ENCODE results near the gene VPS41. TPM values are rescaled to one million over a fixed set of nuclear protein-coding genes. Genes with fewer than 3 reads are reported as not detected.
A peak's percentile ranks its signal among the peaks of the same experiment; 100 is the strongest.
"Not testable (repeated sequence)": the region's sequence is repeated elsewhere in the genome, so short reads cannot be mapped to it uniquely, and the experiment has no call there.

VPS41 gene
- 10 to 100 TPM; 66.5 to 87.7 (median 80.1) TPM for polyA plus RNA-seq (ENCODE audit: insufficient read length in 4 of 4)

DNA sequence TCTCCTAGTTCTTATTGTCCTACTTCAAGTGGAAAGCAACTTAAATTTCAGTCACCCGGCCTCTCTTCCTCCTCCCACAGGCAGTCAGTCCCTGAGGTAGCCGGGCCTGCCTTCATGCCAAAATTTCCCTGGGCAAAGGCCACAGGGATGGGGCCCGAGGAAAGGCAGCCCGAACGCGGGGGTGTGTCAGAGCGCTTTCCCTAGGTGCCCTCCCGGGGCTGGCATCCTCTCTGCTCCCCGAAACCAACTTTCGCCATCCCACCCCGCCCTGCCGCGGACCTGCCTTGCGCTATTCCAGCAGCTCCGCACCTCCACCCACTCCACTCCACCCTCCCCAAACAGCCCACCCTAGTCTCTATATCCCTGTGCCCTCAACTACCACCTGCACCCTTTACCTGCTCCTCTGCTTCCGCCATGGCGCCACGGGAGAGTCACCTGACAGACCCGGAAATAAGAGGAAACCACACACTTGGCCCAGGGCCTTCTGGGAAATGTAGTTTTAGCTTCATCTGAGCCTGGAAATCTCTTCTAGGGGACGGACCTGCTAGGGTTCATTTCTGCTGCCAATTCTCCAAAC is at the start of gene VPS41:
VPS41 (minus strand) TSS at position 433 of the 577 bp plus-strand sequence; CDS start at position 416, 17 bp downstream.
- peak; percentile 41 to 68 (median 60) for DNase-seq (ENCODE audit: low read depth in 4 of 4, low spot score in 3 of 4)

DNA sequence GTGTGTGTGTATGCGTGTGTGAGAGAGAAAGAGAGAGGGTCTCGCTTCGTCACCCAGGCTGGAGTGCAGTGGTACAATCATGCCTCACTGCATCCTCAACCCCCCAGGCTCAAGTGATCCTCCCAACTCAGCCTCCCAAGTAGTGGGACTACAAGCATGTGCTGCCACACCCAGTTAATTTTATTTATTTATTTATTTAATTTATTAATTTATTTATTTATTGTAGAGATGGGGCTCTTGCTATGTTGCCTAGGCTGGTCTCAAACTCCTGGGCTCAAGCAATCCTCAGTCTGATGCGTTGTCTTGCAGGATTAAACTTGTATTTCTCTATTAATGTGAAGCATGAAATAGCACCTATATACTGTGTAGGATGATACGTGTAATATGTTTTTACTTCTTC is 46.9 kb upstream of the VPS41 start:
- DNase-seq (ENCODE audit: low read depth in 4 of 4, low spot score in 3 of 4), result no peak

DNA sequence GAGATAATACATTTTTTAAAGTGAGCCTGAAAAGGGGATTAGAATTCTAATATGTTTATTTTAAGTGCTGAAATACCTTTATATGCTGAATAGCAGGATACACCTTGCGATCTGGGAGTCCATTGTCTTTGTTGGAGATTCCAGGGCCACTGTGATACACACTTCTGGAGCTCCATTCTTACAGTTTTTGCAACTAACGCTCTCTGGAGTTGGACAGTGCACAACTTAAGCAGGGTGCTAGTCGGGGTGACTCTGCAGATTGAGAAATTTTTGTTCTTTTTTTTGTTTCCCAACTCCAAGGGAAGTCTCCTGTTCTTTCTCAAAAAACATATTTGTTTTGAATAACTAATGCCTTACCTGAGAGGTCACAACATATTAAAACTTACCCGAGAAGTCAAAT is 45.0 kb upstream of the VPS41 start:
- no peak for DNase-seq (ENCODE audit: low read depth in 4 of 4, low spot score in 3 of 4)

DNA sequence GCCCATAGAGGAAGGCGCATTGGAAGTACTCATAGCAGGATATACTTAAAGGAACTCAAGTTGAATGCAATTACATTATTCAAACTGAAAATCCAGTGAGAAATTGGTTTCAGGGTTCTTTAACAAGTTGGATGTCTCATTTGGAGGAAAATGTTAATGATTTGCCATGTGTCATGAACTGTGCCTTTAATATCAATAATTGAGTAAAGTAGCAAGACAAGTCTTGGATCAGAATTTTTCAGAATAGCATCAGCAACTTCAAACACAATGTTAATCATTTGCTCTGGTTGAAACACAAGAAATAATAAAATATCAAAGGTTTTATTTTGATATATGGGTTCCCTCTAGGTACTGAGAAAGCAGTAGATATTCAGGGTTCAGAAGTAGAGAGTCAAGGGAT is 44.2 kb upstream of the VPS41 start:
- no peak for DNase-seq (ENCODE audit: low read depth in 4 of 4, low spot score in 3 of 4)

DNA sequence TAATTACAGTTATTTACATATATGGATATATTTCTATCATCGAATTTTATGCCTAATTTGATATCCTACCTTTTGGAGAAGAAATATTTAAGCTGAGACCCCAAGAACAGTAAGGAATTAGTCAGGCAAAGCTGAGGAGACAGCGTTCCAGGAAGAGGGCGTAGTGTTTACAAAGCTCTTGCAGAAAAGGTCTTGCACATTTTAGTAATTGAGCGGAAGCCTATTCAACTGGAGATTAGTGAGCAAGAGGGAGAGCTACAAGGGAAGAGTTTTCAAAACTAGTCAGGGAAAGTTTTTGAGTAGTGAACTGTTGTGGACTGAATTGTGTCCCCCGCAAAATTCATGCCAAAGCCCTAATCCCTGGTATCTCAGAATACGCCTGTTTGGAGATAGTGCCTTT is 42.2 kb upstream of the VPS41 start:
- no peak for DNase-seq (ENCODE audit: low read depth in 4 of 4, low spot score in 3 of 4)

DNA sequence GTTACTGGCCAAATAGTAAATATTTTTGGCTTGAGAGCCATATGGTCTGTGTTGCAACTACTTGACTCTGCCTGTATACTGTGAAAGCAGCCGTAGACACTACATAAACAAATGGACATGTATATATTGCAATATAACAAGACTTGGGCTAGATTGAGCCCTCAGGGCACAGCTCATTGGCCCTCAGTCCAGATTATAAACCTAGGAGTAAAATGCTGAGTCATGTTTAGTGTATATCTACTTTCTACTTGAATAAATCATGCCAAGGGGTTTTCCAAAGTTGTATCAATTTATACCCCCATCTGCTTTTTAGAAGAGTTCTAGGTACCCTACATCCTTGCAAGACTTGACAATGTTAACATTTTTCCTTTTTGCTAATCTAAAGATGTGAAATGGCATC is 41.3 kb upstream of the VPS41 start:
- no peak for DNase-seq (ENCODE audit: low read depth in 4 of 4, low spot score in 3 of 4)

DNA sequence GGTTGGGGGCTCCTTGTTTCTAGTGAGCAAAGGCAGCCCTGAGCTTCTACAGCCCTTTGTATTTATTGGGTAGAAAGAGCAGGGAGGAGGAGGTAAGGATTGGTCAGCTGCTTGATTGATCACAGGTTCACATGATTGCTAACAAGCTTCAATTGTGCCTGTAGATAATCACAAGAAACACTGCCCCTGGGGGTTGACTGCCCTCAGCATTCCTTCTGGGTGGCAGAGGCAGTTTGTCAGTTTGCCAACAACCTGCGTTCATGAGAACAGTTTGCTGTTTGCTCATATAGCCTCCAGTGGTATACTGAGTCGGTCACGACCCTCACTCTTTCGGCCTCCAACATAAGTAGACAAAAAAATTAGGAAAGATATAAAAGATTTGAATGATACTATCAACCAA is 38.5 kb upstream of the VPS41 start:
- not testable (repeated sequence) for DNase-seq (ENCODE audit: low read depth in 4 of 4, low spot score in 3 of 4)

DNA sequence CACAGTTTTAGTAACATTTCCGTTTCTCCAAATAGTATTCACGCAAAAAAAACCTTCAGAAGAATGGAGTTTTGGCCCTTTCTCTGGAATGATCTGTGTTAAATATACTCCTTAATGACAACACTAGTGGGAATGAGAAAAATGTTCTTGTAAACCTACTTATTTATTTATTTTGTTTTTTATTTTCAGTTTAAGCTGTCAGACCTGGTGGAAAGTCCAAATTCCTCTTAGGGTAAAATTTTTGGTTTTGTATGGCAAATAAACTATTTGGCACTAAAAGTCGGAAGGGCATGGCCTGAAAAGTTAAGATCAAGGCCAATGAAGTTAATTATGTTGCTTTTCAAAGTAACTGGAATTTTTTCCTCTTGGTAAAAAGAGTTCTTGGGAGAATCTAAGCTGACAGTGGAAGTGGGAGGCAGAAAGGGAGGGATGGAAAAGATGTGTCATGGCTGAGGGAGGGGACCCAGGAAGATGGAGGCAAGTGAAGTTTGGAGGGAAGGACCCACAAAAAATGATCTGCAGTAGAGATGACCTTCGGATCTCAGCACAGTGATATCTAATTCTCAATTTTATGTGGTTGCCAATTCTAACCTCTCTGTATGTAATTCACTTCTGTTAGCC is 33.5 kb upstream of the VPS41 start:
- no peak for DNase-seq (ENCODE audit: low read depth in 4 of 4, low spot score in 3 of 4)

DNA sequence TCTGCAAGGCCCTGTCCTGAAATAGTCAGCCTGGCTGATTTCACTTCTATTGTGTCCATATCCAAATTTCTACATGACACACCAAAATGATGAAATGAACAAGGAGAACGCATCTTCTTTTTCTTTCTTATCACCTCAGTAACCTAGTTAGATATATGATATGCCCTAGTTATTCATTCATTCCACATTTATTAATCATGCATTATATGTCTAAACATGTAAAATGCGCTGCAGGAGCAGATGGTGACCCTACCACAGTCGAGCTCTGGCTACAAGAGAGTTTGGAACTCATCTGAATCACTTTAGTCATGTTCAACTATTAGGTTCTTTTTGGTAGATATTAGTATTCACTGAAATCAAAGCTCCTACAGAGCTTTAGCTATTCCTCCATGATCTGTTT is 31.8 kb upstream of the VPS41 start:
- DNase-seq (ENCODE audit: low read depth in 4 of 4, low spot score in 3 of 4), result no peak

DNA sequence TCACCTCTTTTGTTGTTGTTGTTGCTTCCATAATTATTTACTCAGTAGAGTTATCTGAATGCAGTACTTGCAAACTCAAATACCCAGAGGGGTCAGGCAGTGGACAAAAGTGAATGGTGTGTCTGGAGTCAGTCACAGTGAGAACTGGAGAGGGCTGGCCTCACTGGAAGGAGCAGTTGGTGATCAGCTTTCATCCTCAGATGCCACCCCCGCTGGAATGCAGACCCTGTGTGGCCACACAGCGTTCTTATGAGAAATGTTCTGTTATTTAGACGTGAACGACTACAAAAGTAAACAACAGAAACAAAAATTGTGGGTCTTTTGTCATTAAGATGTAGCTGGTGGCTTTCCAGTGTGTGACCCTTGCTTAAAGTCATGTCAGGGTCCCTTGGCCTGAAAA is 29.6 kb upstream of the VPS41 start:
- DNase-seq (ENCODE audit: low read depth in 4 of 4, low spot score in 3 of 4), result no peak

DNA sequence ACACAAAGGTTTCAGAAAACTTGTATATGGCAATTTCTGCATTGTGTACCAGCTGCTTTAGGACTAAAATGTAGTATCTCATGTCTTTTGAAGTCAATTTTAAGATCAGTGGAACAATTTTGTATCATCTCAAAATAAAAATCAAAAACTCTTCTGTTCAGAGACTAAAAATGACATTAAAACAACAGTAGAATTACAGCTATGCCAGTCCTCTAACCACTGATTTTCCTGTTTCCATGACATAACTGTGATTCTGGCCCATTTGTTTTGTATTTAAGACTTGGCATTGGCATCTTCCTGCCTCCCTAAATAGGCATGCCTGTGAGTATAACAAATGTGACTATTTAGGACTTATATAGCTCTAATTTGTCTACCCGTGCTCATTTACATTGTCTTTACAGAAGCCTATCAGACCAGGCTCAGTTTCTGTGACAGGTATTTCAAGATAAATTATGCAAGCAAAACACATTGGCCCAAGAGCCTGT is 29.1 kb upstream of the VPS41 start:
- no peak for DNase-seq (ENCODE audit: low read depth in 4 of 4, low spot score in 3 of 4)

DNA sequence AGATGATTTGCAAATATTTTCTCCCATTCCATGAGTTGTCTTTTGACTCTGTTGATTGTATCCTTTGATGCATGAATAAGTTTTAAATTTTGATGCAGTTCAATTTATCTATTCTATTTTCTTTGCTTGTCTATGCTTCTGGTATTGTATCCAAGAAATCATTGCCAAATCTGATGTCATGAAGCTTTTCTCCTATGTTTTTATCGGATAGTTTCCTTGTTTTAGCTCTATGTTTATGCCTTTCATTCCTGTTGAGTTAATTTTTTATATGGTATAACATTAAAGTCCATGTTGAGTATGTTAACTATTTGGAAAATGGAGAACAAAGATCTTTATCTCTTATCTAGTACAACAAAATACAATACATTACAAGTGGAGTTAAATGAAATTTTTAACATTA is 27.6 kb upstream of the VPS41 start:
- DNase-seq (ENCODE audit: low read depth in 4 of 4, low spot score in 3 of 4), result no peak

DNA sequence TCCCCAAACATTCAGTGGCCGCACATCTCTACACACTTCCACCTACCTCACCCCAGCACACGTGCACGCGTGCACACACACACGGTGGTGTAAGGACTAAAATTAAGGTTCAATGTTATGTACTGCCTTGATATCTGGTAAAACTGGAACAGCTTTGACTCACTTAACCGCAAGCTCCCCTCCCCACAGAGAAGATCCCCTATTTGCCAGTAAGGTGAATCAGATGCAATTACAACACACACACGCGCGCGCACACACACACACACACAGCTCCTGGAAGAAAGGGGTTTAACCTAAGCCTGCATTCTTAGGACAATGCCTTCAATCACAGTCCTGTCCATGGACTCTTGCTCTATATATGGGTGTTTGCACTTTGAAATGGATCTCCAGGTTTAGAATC is 25.5 kb upstream of the VPS41 start:
- no peak for DNase-seq (ENCODE audit: low read depth in 4 of 4, low spot score in 3 of 4)

DNA sequence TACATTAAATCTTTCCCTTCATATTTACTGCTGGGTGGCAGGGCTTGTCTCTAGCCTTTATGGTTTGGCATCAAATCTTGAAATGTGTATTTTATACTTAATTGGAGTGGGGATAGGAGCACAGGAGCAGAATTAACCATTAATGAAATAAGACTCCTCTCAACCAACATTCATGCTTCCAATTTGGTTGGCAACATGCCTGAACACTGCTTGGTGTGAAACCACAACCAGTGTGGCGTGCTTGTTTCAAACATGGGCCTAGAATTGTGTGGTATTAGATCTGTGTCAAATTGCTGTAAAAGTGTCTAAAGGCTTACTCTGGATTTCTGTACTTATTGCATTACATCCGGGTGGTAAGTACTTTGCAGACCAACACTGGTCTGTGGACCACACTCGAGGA is 25.1 kb upstream of the VPS41 start:
- no peak for DNase-seq (ENCODE audit: low read depth in 4 of 4, low spot score in 3 of 4)

DNA sequence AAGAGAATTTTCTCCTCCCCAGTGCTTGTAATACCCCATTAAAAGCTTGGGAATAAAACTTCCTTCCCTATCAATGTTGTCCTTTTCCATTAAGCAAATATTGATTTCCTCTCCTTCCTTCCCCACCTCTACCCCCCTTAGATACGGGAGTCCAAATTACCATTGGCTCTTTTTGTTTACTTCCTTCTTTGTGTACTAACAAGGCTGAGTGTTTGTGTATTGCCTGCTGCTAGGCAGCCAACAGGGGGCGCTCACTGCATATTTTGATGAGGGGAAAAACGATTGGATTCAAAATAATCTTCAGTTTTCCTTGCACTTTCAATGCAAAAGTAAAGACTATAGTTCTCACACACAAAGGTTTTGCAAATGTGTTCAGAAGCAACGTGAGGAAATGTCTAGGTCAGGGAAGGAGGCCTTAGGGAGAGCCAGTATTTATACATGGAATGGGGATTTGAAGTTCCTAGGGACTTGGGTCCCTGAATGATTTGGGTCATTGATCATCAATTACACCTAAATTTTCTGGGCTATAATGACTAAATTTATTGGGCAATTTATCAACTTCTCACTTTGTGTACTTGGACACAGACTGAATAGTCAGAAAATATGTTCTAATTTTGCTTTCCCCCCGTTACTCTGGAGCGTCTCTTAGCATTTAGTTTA is 23.6 kb upstream of the VPS41 start:
- peak in 3 of 4 donors; percentile 39 to 50 (median 41) for DNase-seq (ENCODE audit: low read depth in 4 of 4, low spot score in 3 of 4)

DNA sequence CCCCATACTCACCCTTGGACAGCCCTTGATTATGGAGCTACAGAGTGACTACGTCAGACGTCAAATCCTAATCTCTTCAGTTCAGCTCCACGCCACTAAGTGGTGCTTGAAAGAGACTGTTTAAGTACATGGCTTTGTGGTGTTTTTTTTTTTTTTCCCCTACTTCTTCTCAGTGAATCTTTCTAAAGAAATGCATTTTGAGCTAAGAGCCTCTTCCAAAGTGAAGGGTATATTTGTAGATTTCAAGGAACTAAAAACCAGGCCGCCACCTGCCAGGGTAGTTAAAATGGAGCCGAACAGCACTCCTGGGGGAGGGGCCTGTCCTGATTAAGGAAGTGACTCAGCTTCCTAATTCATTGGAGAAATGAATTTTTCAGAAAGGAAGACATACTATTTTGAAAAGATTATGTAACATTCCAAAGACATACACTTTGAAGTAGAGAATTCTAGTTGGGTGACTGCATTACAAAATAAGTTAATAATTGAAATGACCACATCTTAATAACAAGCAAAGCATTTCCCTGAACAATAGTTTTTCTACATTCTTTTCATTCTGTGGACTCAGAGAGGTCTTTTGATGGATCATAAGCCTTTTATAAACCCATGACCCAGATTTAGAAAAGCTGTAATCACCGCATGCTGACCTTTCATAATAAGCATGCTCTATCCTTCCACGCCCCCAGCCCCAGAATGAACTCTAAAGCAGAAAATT is 20.6 kb upstream of the VPS41 start:
- no peak for DNase-seq (ENCODE audit: low read depth in 4 of 4, low spot score in 3 of 4)

DNA sequence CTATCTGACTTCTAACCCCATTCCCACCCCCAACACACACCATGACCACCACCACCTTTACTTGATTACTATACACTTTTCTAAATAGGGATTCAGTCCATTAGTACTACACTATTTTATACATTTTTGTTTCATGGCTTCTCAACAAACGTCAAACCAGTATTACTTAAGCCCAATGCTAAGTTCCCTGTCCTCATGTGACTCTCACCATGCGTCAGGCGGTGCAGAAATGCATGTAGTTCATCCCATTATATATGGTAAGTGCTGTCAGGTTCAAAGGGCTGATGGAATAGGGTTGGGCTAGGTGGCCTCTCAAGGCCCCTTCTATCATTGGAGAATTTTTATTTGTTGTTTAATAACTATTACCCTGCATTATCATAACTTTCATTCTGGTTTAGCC is 19.5 kb upstream of the VPS41 start:
- DNase-seq (ENCODE audit: low read depth in 4 of 4, low spot score in 3 of 4), result no peak

DNA sequence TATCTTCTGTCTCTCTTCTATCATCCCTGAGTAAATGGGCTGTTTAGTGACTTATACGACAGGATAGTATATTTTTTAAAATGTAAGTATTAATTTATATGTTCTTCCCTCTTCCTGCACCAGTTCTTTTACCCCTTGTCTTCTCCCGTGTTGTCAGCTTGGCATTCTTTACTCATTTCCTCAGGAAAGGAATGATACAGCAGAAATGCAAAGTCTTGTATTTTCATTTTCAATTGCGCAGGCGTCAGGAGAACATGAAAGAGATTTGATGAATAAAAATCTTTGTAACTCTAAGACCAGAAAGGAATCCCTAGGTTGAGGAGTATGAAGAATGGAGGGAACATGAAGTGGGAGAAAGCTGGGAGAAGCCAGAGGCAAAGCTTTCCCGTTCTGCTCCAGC is 18.8 kb upstream of the VPS41 start:
- DNase-seq (ENCODE audit: low read depth in 4 of 4, low spot score in 3 of 4), result no peak

DNA sequence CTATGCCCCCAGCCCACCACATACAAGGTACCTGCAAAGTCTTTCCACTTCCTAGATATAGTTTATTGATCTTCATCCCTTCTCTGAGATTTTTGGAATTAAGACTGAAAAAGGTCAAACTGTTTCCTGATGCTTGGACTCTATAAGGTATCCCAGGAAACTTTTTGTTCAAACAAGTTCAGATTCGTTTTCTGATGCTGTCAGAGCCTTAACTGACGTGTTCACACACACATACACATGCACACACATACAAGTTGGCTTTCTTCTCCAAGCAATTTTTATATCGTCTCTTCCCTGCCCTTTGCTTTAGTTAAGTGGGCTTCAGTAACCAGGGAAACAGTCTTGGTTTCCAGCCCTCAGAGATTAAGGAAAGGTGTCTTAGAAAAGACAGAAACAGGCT is 11.7 kb upstream of the VPS41 start:
- no peak for DNase-seq (ENCODE audit: low read depth in 4 of 4, low spot score in 3 of 4)

DNA sequence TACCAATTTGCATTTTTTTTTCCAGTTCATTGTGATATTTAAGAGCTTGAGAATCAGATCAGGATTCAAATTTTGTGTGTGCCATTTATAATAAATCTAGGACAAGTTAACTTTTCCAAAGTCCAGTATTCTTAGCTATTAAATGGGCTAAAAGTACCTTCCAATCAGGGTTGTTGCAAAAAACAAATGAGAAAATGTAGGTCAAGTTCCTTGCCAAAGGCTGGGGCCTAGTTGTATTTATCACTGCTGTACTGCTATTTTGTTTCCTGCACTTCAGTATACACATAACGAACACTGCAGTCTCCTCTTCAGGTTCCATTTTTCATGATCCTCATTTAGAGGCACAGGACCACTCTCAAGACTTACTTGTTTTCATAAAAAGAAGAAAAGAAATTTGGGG is 7.4 kb upstream of the VPS41 start:
- DNase-seq (ENCODE audit: low read depth in 4 of 4, low spot score in 3 of 4), result no peak

DNA sequence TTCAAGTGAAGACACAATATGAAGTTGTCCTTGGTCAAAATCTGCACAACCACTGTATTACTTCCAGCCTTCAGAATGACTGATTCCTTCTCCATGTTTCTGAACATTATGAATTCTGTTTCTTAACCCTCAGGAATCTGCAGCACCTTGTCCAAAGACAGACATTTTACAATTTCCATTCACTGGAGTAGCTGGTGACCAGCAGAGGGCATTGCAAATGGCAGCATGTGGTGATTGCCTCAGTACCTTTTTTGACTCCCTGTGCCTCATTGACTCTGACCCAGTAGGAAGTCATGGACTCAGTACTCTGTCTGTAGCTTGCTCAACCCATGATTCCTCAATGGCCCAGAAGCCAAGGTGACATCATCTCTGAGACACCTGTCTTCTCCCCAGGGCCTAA is 879 bp upstream of the VPS41 start:
- DNase-seq (ENCODE audit: low read depth in 4 of 4, low spot score in 3 of 4), result no peak

DNA sequence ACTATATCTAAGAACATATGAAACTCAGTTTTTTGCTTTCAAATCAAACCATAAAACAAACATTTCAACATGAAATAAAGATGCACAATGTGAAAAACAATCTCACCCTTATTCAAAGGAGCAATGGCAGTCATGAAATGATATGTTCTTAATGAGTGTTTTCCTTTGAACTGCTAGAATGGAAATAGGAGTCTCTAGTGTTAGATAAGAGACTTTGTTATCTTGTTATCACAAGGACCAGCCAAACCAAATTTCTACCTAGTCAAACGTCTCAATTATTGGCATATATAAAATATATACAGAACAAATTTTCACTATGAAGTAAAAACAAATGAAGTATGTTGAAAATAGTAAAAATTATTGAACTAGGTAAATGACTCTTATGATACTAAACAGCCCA is 1.2 kb downstream of the VPS41 start:
- DNase-seq (ENCODE audit: low read depth in 4 of 4, low spot score in 3 of 4), result no peak

Measured in left renal pelvis (tissue), 4 donors.